KMS-11 (cell line): Measurements from ENCODE around the gene MCM6.

Source experiments
- H2AFZ ChIP-seq: fragments of 200-600 bp; sonication (generic); 2 replicates; pipeline ENCODE4 v1.6.1; 2016; ENCODE audit warnings: antibody characterized with exemption, mixed run types, low read depth
- H3K27ac ChIP-seq: fragments of 200-600 bp; sonication (generic); 2 replicates; pipeline ENCODE4 v1.6.1; 2016; ENCODE audit warnings: mild to moderate bottlenecking, mixed run types
- H3K27me3 ChIP-seq: fragments of 200-600 bp; sonication (generic); 2 replicates; pipeline ENCODE4 v1.6.1; 2017; ENCODE audit warnings: mild to moderate bottlenecking, low read depth, mixed run types, moderate library complexity; ENCODE audit not compliant: insufficient read depth
- H3K36me3 ChIP-seq: fragments of 200-600 bp; sonication (generic); 2 replicates; pipeline ENCODE4 v1.6.1; 2017; ENCODE audit warnings: mild to moderate bottlenecking, mixed run types; ENCODE audit not compliant: insufficient read depth
- H3K4me1 ChIP-seq: fragments of 200-600 bp; sonication (generic); 2 replicates; pipeline ENCODE4 v1.6.1; 2016; ENCODE audit warnings: mild to moderate bottlenecking, low read depth, mixed run types; ENCODE audit not compliant: poor library complexity, severe bottlenecking
- H3K4me2 ChIP-seq: fragments of 200-600 bp; sonication (generic); 2 replicates; pipeline ENCODE4 v1.7.0; 2016; ENCODE audit warnings: mild to moderate bottlenecking, mixed run types
- H3K4me3 ChIP-seq: fragments of 200-600 bp; sonication (generic); IDR thresholded peaks from 2 replicates; pipeline ENCODE4 v1.6.1; 2017; ENCODE audit warnings: low read depth, low read length, mixed read lengths; ENCODE audit not compliant: insufficient read depth
- H3K79me2 ChIP-seq: fragments of 200-600 bp; sonication (generic); 2 replicates; pipeline ENCODE4 v1.6.1; 2016; ENCODE audit warnings: low read depth, mixed run types; ENCODE audit not compliant: insufficient read depth
- H3K9ac ChIP-seq: fragments of 200-600 bp; sonication (generic); 2 replicates; pipeline ENCODE4 v1.6.1; 2016; ENCODE audit warnings: mild to moderate bottlenecking, mixed run types
- H4K20me1 ChIP-seq: fragments of 200-600 bp; sonication (generic); 2 replicates; pipeline ENCODE4 v1.6.1; 2016; ENCODE audit warnings: mild to moderate bottlenecking, mixed run types; ENCODE audit not compliant: insufficient read depth
- CTCF ChIP-seq: fragments of 200-600 bp; sonication (generic); conservative IDR thresholded peaks from 2 replicates; pipeline ENCODE4 v1.6.1; 2017; ENCODE audit warnings: low read depth, mild to moderate bottlenecking, antibody characterized with exemption, low read length, moderate library complexity, mixed read lengths

MCM6 gene

GRCh38 chr2:135850892-135851668, 25.2 kb downstream of the MCM6 start:
- H3K4me1 ChIP-seq: no peaks in the 10 kb centered on the region
- no peak overlapping the region for H3K9ac ChIP-seq
- H3K27ac ChIP-seq: no peak overlapping the region
- no peaks in the 10 kb centered on the region for H4K20me1 ChIP-seq
- no peak for TF ChIP-seq CTCF
- no peaks in the 10 kb centered on the region for H3K36me3 ChIP-seq
- H3K4me3 ChIP-seq: no peak overlapping the region
- H3K4me2 ChIP-seq: no peak overlapping the region
- H3K79me2 ChIP-seq: no peaks in the 10 kb centered on the region
- no peaks in the 10 kb centered on the region for H3K27me3 ChIP-seq
- no peak overlapping the region for H2AFZ ChIP-seq

- H3K4me3 ChIP-seq: no peak overlapping the region
- no peaks in the 10 kb centered on the region for H3K36me3 ChIP-seq
- H3K27ac ChIP-seq: no peak overlapping the region
- H2AFZ ChIP-seq: no peak overlapping the region
- no peak for TF ChIP-seq CTCF
- no peak overlapping the region for H3K4me2 ChIP-seq
- no peaks in the 10 kb centered on the region for H3K4me1 ChIP-seq
- H3K79me2 ChIP-seq: no peaks in the 10 kb centered on the region
- no peak overlapping the region for H3K9ac ChIP-seq
- no peaks in the 10 kb centered on the region for H3K27me3 ChIP-seq
- no peaks in the 10 kb centered on the region for H4K20me1 ChIP-seq
Observed at GRCh38 chr2:135849087-135849486, 27.2 kb downstream of the MCM6 start.

- Histone ChIP-seq H3K79me2 (no peaks in the 10 kb centered on the region), H3K27me3 (no peaks in the 10 kb centered on the region), H3K36me3 (no peaks in the 10 kb centered on the region), H2AFZ (no peak overlapping the region), H3K27ac (no peak overlapping the region), H3K4me3 (no peak overlapping the region), H3K9ac (no peak overlapping the region), H3K4me1 (no peaks in the 10 kb centered on the region), H4K20me1 (no peaks in the 10 kb centered on the region), H3K4me2 (no peak overlapping the region)
- TF ChIP-seq CTCF: no peak
Observed at GRCh38 chr2:135845997-135846396, 30.2 kb downstream of the MCM6 start.

- TF ChIP-seq CTCF: no peak
- H4K20me1 ChIP-seq: no peaks in the 10 kb centered on the region
- H3K36me3 ChIP-seq: no peaks in the 10 kb centered on the region
- H3K4me1 ChIP-seq: no peaks in the 10 kb centered on the region
- no peak overlapping the region for H3K9ac ChIP-seq
- no peak overlapping the region for H2AFZ ChIP-seq
- H3K27ac ChIP-seq: no peak overlapping the region
- H3K27me3 ChIP-seq: no peaks in the 10 kb centered on the region
- H3K79me2 ChIP-seq: no peaks in the 10 kb centered on the region
- no peak overlapping the region for H3K4me3 ChIP-seq
- H3K4me2 ChIP-seq: no peak overlapping the region
Observed at GRCh38 chr2:135845257-135845656, 31.0 kb downstream of the MCM6 start.
